ENCODE measurements around the gene EIF3D. TPM values are rescaled to one million over a fixed set of nuclear protein-coding genes. Genes with fewer than 3 reads are reported as not detected.
A peak's percentile ranks its signal among the peaks of the same experiment; 100 is the strongest.

Gene EIF3D
- total RNA-seq, 1 experiment from 2014 or later: 224 TPM

DNA sequence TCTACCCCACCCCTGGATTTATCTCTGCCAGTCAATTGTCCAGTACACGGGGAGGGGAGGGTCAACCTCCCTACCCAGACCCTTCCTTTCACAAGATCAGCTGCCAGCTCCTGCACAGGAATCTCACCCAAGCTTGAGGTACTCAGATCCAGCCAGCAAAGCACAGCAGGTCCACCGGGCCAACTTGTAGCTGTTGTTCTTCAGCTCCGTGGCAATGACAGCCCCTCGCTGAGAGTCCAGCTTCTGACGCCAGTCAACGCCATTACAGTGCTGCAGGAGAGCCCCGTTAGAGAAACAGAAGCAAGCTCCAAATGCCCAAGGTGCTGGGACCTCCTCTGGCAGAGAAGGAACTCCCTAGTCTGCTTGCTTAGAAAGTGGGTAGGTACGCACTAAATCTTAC, 16.6 kb downstream of the EIF3D start:
- H3K27me3 Mint-ChIP-seq (ENCODE audit: unreplicated experiment): no peaks in the 10 kb centered on the region
- no peak overlapping the region for H3K4me3 Mint-ChIP-seq (ENCODE audit: low read depth, unreplicated experiment)
- peaks cover 88% of the 10 kb centered on the region for H3K36me3 Mint-ChIP-seq (ENCODE audit: insufficient read depth, unreplicated experiment)
- intact Hi-C loops (cut with micrococcal nuclease; ENCODE audit: unreplicated experiment): no loop called here
- peaks cover 5% of the 10 kb centered on the region for H3K4me1 Mint-ChIP-seq (ENCODE audit: low read depth, unreplicated experiment)
- no TSS peak for BruUV-seq (replicated peaks)
- TF ChIP-seq, protein P1, sequence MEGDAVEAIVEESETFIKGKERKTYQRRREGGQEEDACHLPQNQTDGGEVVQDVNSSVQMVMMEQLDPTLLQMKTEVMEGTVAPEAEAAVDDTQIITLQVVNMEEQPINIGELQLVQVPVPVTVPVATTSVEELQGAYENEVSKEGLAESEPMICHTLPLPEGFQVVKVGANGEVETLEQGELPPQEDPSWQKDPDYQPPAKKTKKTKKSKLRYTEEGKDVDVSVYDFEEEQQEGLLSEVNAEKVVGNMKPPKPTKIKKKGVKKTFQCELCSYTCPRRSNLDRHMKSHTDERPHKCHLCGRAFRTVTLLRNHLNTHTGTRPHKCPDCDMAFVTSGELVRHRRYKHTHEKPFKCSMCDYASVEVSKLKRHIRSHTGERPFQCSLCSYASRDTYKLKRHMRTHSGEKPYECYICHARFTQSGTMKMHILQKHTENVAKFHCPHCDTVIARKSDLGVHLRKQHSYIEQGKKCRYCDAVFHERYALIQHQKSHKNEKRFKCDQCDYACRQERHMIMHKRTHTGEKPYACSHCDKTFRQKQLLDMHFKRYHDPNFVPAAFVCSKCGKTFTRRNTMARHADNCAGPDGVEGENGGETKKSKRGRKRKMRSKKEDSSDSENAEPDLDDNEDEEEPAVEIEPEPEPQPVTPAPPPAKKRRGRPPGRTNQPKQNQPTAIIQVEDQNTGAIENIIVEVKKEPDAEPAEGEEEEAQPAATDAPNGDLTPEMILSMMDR (IDR thresholded peaks at IDR 0.05; ENCODE audit: unreplicated experiment): no peak
- CTCF ChIA-PET: interaction anchor here (0.6 kb wide), 1 partner anchor 180 kb away, joined by 10 read pairs; no protein-coding TSS in a partner anchor
- H3K27ac Mint-ChIP-seq (ENCODE audit: unreplicated experiment): no peak overlapping the region
- peaks cover 2% of the 10 kb centered on the region for H3K9me3 Mint-ChIP-seq (ENCODE audit: low read depth, unreplicated experiment)
- DNase-seq: no peak

GRCh38 chr22:36510966-36511881, 17.7 kb downstream of the EIF3D start:
- peaks cover 90% of the 10 kb centered on the region for H3K36me3 Mint-ChIP-seq (ENCODE audit: insufficient read depth, unreplicated experiment)
- intact Hi-C loops (cut with micrococcal nuclease; ENCODE audit: unreplicated experiment): no loop called here
- H3K27ac Mint-ChIP-seq (ENCODE audit: unreplicated experiment): no peak overlapping the region
- H3K9me3 Mint-ChIP-seq (ENCODE audit: low read depth, unreplicated experiment): peaks cover 2% of the 10 kb centered on the region
- DNase-seq: peak; percentile 46
- peaks cover 9% of the 10 kb centered on the region for H3K4me1 Mint-ChIP-seq (ENCODE audit: low read depth, unreplicated experiment)
- H3K4me3 Mint-ChIP-seq (ENCODE audit: low read depth, unreplicated experiment): no peak overlapping the region
- TF ChIP-seq, protein P1 (IDR thresholded peaks at IDR 0.05; ENCODE audit: unreplicated experiment): peak; percentile 81
- no peaks in the 10 kb centered on the region for H3K27me3 Mint-ChIP-seq (ENCODE audit: unreplicated experiment)
- BruUV-seq (replicated peaks): TSS peak; percentile 6
- CTCF ChIA-PET: interaction anchor here (0.5 to 1.3 kb wide), 4 partner anchors 10 to 1333 kb away, joined by 3 to 8 read pairs (median 4); partner anchors contain the start of gene ANKRD54

GRCh38 chr22:36510384-36510783, 18.6 kb downstream of the EIF3D start:
- CTCF ChIA-PET: interaction anchor here (0.5 to 1.3 kb wide), 7 partner anchors 11 to 263 kb away, joined by 3 to 8 read pairs (median 3); partner anchors contain the start of gene TXN2
- intact Hi-C loops (cut with micrococcal nuclease; ENCODE audit: unreplicated experiment): no loop called here
- H3K4me1 Mint-ChIP-seq (ENCODE audit: low read depth, unreplicated experiment): peaks cover 9% of the 10 kb centered on the region
- no peak for DNase-seq
- no TSS peak for BruUV-seq (replicated peaks)
- H3K4me3 Mint-ChIP-seq (ENCODE audit: low read depth, unreplicated experiment): no peak overlapping the region
- no peak overlapping the region for H3K27ac Mint-ChIP-seq (ENCODE audit: unreplicated experiment)
- H3K9me3 Mint-ChIP-seq (ENCODE audit: low read depth, unreplicated experiment): peaks cover 2% of the 10 kb centered on the region
- no peaks in the 10 kb centered on the region for H3K27me3 Mint-ChIP-seq (ENCODE audit: unreplicated experiment)
- TF ChIP-seq, protein P1 (IDR thresholded peaks at IDR 0.05; ENCODE audit: unreplicated experiment): no peak
- H3K36me3 Mint-ChIP-seq (ENCODE audit: insufficient read depth, unreplicated experiment): peaks cover 83% of the 10 kb centered on the region

- Mint-ChIP-seq H3K9me3 (ENCODE audit: low read depth, unreplicated experiment) (peaks cover 2% of the 10 kb centered on the region), H3K36me3 (ENCODE audit: insufficient read depth, unreplicated experiment) (peaks cover 73% of the 10 kb centered on the region)
Measured at GRCh38 chr22:36507518-36508010, 21.4 kb downstream of the EIF3D start.

More at GRCh38 chr22:36507518-36508010, 21.4 kb downstream of the EIF3D start:
- peaks cover 9% of the 10 kb centered on the region for H3K4me1 Mint-ChIP-seq (ENCODE audit: low read depth, unreplicated experiment)
- BruUV-seq (replicated peaks): TSS peak; percentile 86
- no peak for DNase-seq
- H3K27me3 Mint-ChIP-seq (ENCODE audit: unreplicated experiment): no peaks in the 10 kb centered on the region
- CTCF ChIA-PET: interaction anchor here (0.7 to 1.0 kb wide), 2 partner anchors 9 to 274 kb away, joined by 3 read pairs; no protein-coding TSS in a partner anchor
- TF ChIP-seq, protein P1 (IDR thresholded peaks at IDR 0.05; ENCODE audit: unreplicated experiment): no peak
- intact Hi-C loops (cut with micrococcal nuclease; ENCODE audit: unreplicated experiment): no loop called here
- H3K4me3 Mint-ChIP-seq (ENCODE audit: low read depth, unreplicated experiment): peak overlapping the region; percentile 78
- H3K27ac Mint-ChIP-seq (ENCODE audit: unreplicated experiment): peak overlapping the region; percentile 68

All from Calu3 (cell line).